Astrocyte (in vitro differentiated cells and primary cell): Measurements from ENCODE around the gene WDPCP.

Experiments used
- CTCF ChIP-seq: IDR thresholded peaks from 2 replicates; pipeline ENCODE4 v1.5.1; 2011; ENCODE audit warnings: low read depth, mild to moderate bottlenecking, inconsistent platforms, low read length, moderate library complexity; ENCODE audit not compliant: insufficient read depth
- EZH2 ChIP-seq: IDR thresholded peaks from 2 replicates; pipeline ENCODE4 v1.6.1; 2012; ENCODE audit warnings: mild to moderate bottlenecking, low read length, inconsistent platforms; ENCODE audit not compliant: insufficient read depth

- TF ChIP-seq CTCF (no peak), EZH2 (no peak)
Measured at GRCh38 chr2:63588385-63589147, at the start of gene WDPCP, which contains the start of gene MDH1.
